Ovary (tissue), 3 donors: Measurements from ENCODE around the gene RASAL2.

Experiments
- CTCF ChIP-seq, 3 donors: fragments of 450-650 bp in 2 of 3; fragments of 200-600 bp in 1 of 3; IDR thresholded peaks; one replicate each; pipeline versions ENCODE4 v1.5.1 to v1.8.0; 2016 to 2022; ENCODE audit warnings: antibody characterized with exemption in 3 of 3, mild to moderate bottlenecking in 1 of 3
- EP300 ChIP-seq: sonication (generic); formaldehyde crosslinking; IDR thresholded peaks from one replicate; pipeline ENCODE4 v1.6.1; 2017; ENCODE audit warnings: antibody characterized with exemption
- POLR2A ChIP-seq: fragments of 450-650 bp; IDR thresholded peaks from one replicate; pipeline ENCODE4 v1.6.1; 2017; ENCODE audit warnings: antibody characterized with exemption, mild to moderate bottlenecking, moderate library complexity
- donor health status: DM: no; HTN: no; CAD: no.

GRCh38 chr1:178368208-178368607 lies 274.3 kb downstream of the RASAL2 start:
- TF ChIP-seq CTCF (IDR thresholded peaks at IDR 0.05) = no peak
- no peak for TF ChIP-seq EP300
- TF ChIP-seq POLR2A = no peak
